Activated CD8-positive, alpha-beta T cell treated with anti-CD3 and anti-CD28 coated beads for 36 hours (primary cell): ENCODE measurements around the gene AGBL4. TPM values are rescaled to one million over a fixed set of nuclear protein-coding genes. Genes with fewer than 3 reads are reported as not detected.
A peak's percentile ranks its signal among the peaks of the same experiment; 100 is the strongest.

Source experiments
- ATAC-seq: fragments of 200-7000 bp; cut with Tn5 transposase; one replicate; pipeline ENCODE4 v1.10.0; 2021; ENCODE audit warnings: mild to moderate bottlenecking, moderate library complexity
- CTCF ChIA-PET: fragments of 350-600 bp; sonication (Branson Sonifier 250); formaldehyde crosslinking; loops from one replicate; lab custom pipeline; 2021; ENCODE audit warnings: antibody characterized with exemption; lab: Charles Lee
- POLR2A ChIA-PET: fragments of 350-600 bp; sonication (Branson Sonifier 250); formaldehyde crosslinking; loops from one replicate; lab custom pipeline; 2021; ENCODE audit warnings: antibody characterized with exemption; lab: Charles Lee
- DNase-seq: peaks from one replicate; pipeline ENCODE4 v3.0.0-alpha.2; 2020
- H3K27ac Mint-ChIP-seq: one replicate; pipeline ENCODE4 v1.8.0; 2021; ENCODE audit warnings: mild to moderate bottlenecking, mixed read lengths
- H3K27me3 Mint-ChIP-seq: one replicate; pipeline ENCODE4 v1.8.0; 2021; ENCODE audit warnings: mixed read lengths
- H3K36me3 Mint-ChIP-seq: one replicate; pipeline ENCODE4 v1.8.0; 2021; ENCODE audit warnings: low read depth, mixed read lengths
- H3K4me1 Mint-ChIP-seq: one replicate; pipeline ENCODE4 v1.8.0; 2021; ENCODE audit warnings: low read depth, mixed read lengths
- H3K4me3 Mint-ChIP-seq: one replicate; pipeline ENCODE4 v1.8.0; 2021; ENCODE audit warnings: mild to moderate bottlenecking, moderate library complexity, mixed read lengths
- H3K9me3 Mint-ChIP-seq: one replicate; pipeline ENCODE4 v1.8.0; 2021; ENCODE audit warnings: mixed read lengths
- CTCF ChIP-seq: fragments of 200-600 bp; IDR thresholded peaks from one replicate; pipeline ENCODE4 v1.8.0; 2022; ENCODE audit warnings: antibody characterized with exemption, mild to moderate bottlenecking
- intact Hi-C: fragments of 100-400 bp; cut with micrococcal nuclease; formaldehyde crosslinking; loops from one replicate; pipeline ENCODE4 v1.10.0; 2022
- total RNA-seq, 2 experiments: library from RNA; stranded (reverse); gene quantifications; one replicate each; pipeline ENCODE4 v1.2.3, GENCODE V29; 2021

AGBL4 gene
- total RNA-seq, 2 experiments from 2014 or later = 0.14 TPM; not detected in 1

GRCh38 chr1:48536477-48536876 is 1487.3 kb downstream of the AGBL4 start:
- CTCF ChIA-PET = interaction anchor here (0.8 to 1.6 kb wide), 3 partner anchors 39 to 141 kb away, joined by 3 to 5 read pairs (median 3); no protein-coding TSS in a partner anchor
- intact Hi-C loops = loop anchor here (10.0 kb wide), 1 partner anchor 62 kb away; the partner anchor contains the start of gene SPATA6
- DNase-seq = no peak
- no peaks in the 10 kb centered on the region for H3K9me3 Mint-ChIP-seq
- H3K4me1 Mint-ChIP-seq = no peaks in the 10 kb centered on the region
- no peak overlapping the region for H3K27ac Mint-ChIP-seq
- POLR2A ChIA-PET = no interaction called here
- no peaks in the 10 kb centered on the region for H3K36me3 Mint-ChIP-seq
- no peak overlapping the region for H3K4me3 Mint-ChIP-seq
- no peak for ATAC-seq
- peaks cover 15% of the 10 kb centered on the region for H3K27me3 Mint-ChIP-seq
- no peak for TF ChIP-seq CTCF

DNA sequence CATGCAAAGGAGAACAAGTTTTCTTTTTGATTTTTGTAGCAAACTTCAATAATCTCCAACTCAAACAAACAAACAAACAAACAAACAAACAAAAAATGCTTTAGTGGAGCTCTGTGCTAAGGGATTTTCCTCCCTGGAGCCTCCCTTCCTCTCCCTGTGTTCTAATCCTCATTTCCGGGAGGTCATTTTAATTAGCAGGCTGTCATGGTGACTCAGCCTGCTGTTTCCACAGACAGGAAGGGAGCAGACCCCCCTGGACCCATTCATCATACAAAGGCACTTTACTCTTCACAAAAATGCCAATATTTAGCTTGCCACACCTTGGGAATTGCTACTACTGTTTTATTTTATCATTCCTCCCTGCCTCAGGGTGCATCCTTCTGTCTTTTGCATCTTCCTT is 1490.8 kb downstream of the AGBL4 start:
- Mint-ChIP-seq H3K4me3 (no peak overlapping the region), H3K9me3 (no peaks in the 10 kb centered on the region), H3K27ac (no peak overlapping the region), H3K4me1 (no peaks in the 10 kb centered on the region), H3K36me3 (no peaks in the 10 kb centered on the region), H3K27me3 (peaks cover 21% of the 10 kb centered on the region)
- CTCF ChIA-PET = no interaction called here
- ATAC-seq = no peak
- no peak for DNase-seq
- no peak for TF ChIP-seq CTCF
- intact Hi-C loops = loop anchor here (10.0 kb wide), 1 partner anchor 58 kb away; the partner anchor contains the start of gene SPATA6
- POLR2A ChIA-PET = no interaction called here

DNA sequence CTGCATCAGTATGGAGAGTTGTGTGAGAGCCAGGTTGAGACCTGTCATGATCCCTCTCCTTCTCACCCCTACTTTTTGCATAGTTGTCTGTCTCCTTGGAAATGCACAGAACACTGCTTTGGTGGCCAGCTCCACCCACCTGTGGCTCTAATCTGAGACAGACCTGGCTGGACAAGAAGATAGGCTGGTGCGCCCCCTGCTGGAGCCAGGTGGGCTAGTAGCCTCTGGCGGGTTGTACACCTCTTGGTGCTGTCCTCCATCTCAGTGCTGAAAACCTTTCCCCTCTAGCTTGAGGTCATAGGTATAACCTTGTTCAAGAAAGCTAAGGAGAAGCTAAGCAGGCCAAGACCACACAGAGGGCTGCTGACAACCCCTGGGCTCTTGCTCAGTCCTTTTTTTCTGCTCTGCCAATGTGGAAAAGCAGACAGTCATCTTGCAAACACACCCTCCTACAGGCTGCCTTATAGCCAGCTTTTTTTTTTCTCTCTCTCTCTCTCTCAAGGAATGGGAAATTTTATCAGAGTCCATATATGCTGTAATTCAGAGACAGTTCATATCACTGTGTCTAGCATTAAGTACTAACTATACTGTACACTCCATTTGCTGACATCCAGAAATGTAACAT is 1492.9 kb downstream of the AGBL4 start:
- peak; percentile 76 for DNase-seq
- ChIA-PET CTCF (interaction anchor here (0.6 to 2.2 kb wide), 6 partner anchors 10 to 255 kb away, joined by 3 to 11 read pairs (median 4); no protein-coding TSS in a partner anchor), POLR2A (no interaction called here)

GRCh38 chr1:48527051-48527450 is 1496.7 kb downstream of the AGBL4 start:
- H3K4me1 Mint-ChIP-seq = no peaks in the 10 kb centered on the region
- ChIA-PET CTCF (no interaction called here), POLR2A (no interaction called here)
- no peak overlapping the region for H3K27ac Mint-ChIP-seq
- H3K4me3 Mint-ChIP-seq = no peak overlapping the region
- TF ChIP-seq CTCF = no peak
- peaks cover 11% of the 10 kb centered on the region for H3K27me3 Mint-ChIP-seq
- ATAC-seq = no peak
- DNase-seq = no peak
- intact Hi-C loops = no loop called here
- no peaks in the 10 kb centered on the region for H3K36me3 Mint-ChIP-seq
- H3K9me3 Mint-ChIP-seq = no peaks in the 10 kb centered on the region

More for the DNA sequence above, 1492.9 kb downstream of the AGBL4 start:
- ATAC-seq = peak; percentile 72
- peaks cover 17% of the 10 kb centered on the region for H3K27me3 Mint-ChIP-seq
- no peaks in the 10 kb centered on the region for H3K36me3 Mint-ChIP-seq
- TF ChIP-seq CTCF = peak; percentile 83
- no peaks in the 10 kb centered on the region for H3K4me1 Mint-ChIP-seq
- no peak overlapping the region for H3K27ac Mint-ChIP-seq
- intact Hi-C loops = loop anchor here (10.0 kb wide), 1 partner anchor 56 kb away; the partner anchor contains the start of gene SPATA6
- H3K4me3 Mint-ChIP-seq = no peak overlapping the region
- H3K9me3 Mint-ChIP-seq = no peaks in the 10 kb centered on the region

- Mint-ChIP-seq H3K4me3 (no peak overlapping the region), H3K4me1 (no peaks in the 10 kb centered on the region), H3K9me3 (no peaks in the 10 kb centered on the region), H3K36me3 (no peaks in the 10 kb centered on the region), H3K27ac (no peak overlapping the region), H3K27me3 (peaks cover 11% of the 10 kb centered on the region)
- no peak for TF ChIP-seq CTCF
- DNase-seq (no peak), ATAC-seq (no peak)
- ChIA-PET POLR2A (no interaction called here), CTCF (interaction anchor here (1.2 kb wide), 1 partner anchor 28 kb away, joined by 3 read pairs; no protein-coding TSS in a partner anchor)
- intact Hi-C loops = no loop called here
Measured at GRCh38 chr1:48526008-48526710, 1497.6 kb downstream of the AGBL4 start.
